HCT116 (cell line): Measurements from ENCODE around the gene SOCS3.

Experiments
- EZH2 ChIP-seq: fragments of 200-600 bp; sonication (generic); IDR thresholded peaks from 2 replicates; pipeline ENCODE4 v1.6.1; 2017; ENCODE audit warnings: antibody characterized with exemption, mixed run types
- POLR2AphosphoS5 ChIP-seq: IDR thresholded peaks from 2 replicates; pipeline ENCODE4 v1.6.1; 2011; ENCODE audit warnings: mild to moderate bottlenecking, low read depth, low read length, moderate library complexity
- RAD21 ChIP-seq: IDR thresholded peaks from 2 replicates; pipeline ENCODE4 v1.6.1; 2012; ENCODE audit warnings: low read depth, mild to moderate bottlenecking
- YY1 ChIP-seq: IDR thresholded peaks from 2 replicates; pipeline ENCODE4 v1.6.1; 2011; ENCODE audit warnings: low read length, low read depth, moderate library complexity, mild to moderate bottlenecking; ENCODE audit not compliant: insufficient replicate concordance; ENCODE audit errors: extremely low read depth
- ZNF274 ChIP-seq: fragments of 200-500 bp; sonication (Bioruptor generic); IDR thresholded peaks from 2 replicates; pipeline ENCODE4 v1.6.1; 2014; ENCODE audit warnings: mild to moderate bottlenecking, low read depth, low read length, inconsistent platforms
- TF ChIP-seq, protein P1 (sequence below), 3 experiments: fragments of 200-600 bp in 1 of 3; sonication (generic) in 1 of 3; IDR thresholded peaks in 2 of 3; conservative IDR thresholded peaks in 1 of 3; 2 replicates each; pipeline ENCODE4 v1.5.1; 2012 to 2017; ENCODE audit warnings: low read depth in 2 of 3, low read length in 2 of 3, antibody characterized with exemption in 1 of 3, borderline replicate concordance in 1 of 3, control low read depth in 1 of 3, mild to moderate bottlenecking in 1 of 3, mixed read lengths in 1 of 3, mixed run types in 1 of 3, moderate library complexity in 1 of 3; ENCODE audit not compliant: insufficient read depth in 1 of 3
- TF ChIP-seq, protein P2 (sequence below): IDR thresholded peaks from 2 replicates; pipeline ENCODE4 v1.6.1; 2012; ENCODE audit warnings: low read depth

DNA sequence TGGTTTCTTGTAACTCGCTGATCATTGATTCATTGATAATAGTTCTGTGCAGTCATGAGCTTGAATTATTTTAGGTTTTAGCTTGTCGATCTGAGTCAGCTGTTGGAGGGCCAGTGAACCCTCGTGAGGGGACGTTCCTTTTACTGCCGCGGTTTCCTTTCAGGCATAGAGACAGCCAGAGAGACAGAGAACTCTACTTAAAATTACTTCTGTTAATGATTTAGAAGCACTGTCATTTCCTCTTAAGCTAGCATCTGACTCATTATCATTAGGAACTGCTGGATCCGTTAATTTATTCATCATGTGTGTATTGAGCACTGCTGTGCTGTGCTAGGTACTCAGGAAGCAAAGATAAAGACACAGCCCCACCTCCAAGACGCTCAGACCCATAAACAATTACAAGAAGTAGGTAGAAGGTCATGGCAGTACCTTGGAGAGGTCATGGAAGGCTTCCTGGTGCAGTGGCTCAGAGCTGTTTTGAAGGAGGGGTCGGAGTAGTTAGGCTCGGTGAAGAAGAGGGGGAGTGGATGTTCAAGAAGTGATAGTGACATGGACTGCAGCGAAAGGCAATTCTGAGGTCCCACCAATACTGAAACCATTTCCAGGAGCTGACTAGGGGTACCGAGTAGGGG lies 21.8 kb upstream of the SOCS3 start:
- TF ChIP-seq RAD21 (no peak), YY1 (no peak), ZNF274 (no peak), EZH2 (no peak), POLR2AphosphoS5 (no peak)
- TF ChIP-seq, protein P1, sequence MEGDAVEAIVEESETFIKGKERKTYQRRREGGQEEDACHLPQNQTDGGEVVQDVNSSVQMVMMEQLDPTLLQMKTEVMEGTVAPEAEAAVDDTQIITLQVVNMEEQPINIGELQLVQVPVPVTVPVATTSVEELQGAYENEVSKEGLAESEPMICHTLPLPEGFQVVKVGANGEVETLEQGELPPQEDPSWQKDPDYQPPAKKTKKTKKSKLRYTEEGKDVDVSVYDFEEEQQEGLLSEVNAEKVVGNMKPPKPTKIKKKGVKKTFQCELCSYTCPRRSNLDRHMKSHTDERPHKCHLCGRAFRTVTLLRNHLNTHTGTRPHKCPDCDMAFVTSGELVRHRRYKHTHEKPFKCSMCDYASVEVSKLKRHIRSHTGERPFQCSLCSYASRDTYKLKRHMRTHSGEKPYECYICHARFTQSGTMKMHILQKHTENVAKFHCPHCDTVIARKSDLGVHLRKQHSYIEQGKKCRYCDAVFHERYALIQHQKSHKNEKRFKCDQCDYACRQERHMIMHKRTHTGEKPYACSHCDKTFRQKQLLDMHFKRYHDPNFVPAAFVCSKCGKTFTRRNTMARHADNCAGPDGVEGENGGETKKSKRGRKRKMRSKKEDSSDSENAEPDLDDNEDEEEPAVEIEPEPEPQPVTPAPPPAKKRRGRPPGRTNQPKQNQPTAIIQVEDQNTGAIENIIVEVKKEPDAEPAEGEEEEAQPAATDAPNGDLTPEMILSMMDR (IDR thresholded peaks at IDR 0.05 in 2 of 3, conservative IDR thresholded peaks at IDR 0.05 in 1 of 3; ENCODE audit: borderline replicate concordance in 1 of 3, insufficient read depth in 1 of 3, low read depth in 2 of 3, low read length in 2 of 3): no peak
- TF ChIP-seq, protein P2, sequence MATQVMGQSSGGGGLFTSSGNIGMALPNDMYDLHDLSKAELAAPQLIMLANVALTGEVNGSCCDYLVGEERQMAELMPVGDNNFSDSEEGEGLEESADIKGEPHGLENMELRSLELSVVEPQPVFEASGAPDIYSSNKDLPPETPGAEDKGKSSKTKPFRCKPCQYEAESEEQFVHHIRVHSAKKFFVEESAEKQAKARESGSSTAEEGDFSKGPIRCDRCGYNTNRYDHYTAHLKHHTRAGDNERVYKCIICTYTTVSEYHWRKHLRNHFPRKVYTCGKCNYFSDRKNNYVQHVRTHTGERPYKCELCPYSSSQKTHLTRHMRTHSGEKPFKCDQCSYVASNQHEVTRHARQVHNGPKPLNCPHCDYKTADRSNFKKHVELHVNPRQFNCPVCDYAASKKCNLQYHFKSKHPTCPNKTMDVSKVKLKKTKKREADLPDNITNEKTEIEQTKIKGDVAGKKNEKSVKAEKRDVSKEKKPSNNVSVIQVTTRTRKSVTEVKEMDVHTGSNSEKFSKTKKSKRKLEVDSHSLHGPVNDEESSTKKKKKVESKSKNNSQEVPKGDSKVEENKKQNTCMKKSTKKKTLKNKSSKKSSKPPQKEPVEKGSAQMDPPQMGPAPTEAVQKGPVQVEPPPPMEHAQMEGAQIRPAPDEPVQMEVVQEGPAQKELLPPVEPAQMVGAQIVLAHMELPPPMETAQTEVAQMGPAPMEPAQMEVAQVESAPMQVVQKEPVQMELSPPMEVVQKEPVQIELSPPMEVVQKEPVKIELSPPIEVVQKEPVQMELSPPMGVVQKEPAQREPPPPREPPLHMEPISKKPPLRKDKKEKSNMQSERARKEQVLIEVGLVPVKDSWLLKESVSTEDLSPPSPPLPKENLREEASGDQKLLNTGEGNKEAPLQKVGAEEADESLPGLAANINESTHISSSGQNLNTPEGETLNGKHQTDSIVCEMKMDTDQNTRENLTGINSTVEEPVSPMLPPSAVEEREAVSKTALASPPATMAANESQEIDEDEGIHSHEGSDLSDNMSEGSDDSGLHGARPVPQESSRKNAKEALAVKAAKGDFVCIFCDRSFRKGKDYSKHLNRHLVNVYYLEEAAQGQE: no peak
